Right renal pelvis (tissue), 4 donors: Measurements from ENCODE around the gene ATF2. TPM values are rescaled to one million over a fixed set of nuclear protein-coding genes. Genes with fewer than 3 reads are reported as not detected.
A peak's percentile ranks its signal among the peaks of the same experiment; 100 is the strongest.

Experiments used
- DNase-seq, 4 donors: peaks; one replicate each; pipeline ENCODE4 v3.0.0-alpha.2; 2013; ENCODE audit warnings: low read depth in 4 of 4, low spot score in 3 of 4, missing footprints in 1 of 4
- polyA plus RNA-seq, 4 donors: library from polyadenylated mRNA; unstranded; fragments of 120-200 nt; gene quantifications; one replicate each; pipeline ENCODE4 v1.2.1, GENCODE V29; 2013; ENCODE audit not compliant: insufficient read length in 4 of 4

Gene ATF2, protein sequence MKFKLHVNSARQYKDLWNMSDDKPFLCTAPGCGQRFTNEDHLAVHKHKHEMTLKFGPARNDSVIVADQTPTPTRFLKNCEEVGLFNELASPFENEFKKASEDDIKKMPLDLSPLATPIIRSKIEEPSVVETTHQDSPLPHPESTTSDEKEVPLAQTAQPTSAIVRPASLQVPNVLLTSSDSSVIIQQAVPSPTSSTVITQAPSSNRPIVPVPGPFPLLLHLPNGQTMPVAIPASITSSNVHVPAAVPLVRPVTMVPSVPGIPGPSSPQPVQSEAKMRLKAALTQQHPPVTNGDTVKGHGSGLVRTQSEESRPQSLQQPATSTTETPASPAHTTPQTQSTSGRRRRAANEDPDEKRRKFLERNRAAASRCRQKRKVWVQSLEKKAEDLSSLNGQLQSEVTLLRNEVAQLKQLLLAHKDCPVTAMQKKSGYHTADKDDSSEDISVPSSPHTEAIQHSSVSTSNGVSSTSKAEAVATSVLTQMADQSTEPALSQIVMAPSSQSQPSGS
- polyA plus RNA-seq: 10 to 100 TPM; 54.6 to 71.0 (median 67.4) TPM

- peak; percentile 92 to 99 (median 99) for DNase-seq
These were observed at the start of gene ATF2 for GRCh38 chr2:175167792-175168563. Gene ATF2, minus strand, starts transcription at chr2:175168203. Its CDS starts 31,760 bp downstream, at chr2:175136443.

GRCh38 chr2:175207741-175208438 is 39.9 kb upstream of the ATF2 start:
- no peak for DNase-seq

DNA sequence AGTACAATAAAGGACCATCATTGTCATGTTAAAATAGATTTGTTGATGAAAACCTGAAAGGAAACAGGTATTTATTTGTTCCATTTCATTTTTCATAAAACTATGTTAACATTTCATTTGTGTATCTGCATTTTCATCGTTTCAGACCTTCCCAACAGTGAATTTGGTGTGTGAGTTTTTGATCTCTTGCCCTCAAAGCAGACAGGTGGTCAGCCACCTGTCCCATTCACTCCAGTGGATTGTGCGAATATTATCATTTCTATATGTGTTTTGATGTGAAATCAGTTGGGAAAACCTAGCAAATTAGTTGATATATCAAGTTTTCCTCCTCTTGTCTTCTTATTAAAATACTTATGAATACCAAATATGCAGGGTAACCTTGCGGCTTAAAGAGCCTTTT is 38.9 kb upstream of the ATF2 start:
- DNase-seq: no peak

DNA sequence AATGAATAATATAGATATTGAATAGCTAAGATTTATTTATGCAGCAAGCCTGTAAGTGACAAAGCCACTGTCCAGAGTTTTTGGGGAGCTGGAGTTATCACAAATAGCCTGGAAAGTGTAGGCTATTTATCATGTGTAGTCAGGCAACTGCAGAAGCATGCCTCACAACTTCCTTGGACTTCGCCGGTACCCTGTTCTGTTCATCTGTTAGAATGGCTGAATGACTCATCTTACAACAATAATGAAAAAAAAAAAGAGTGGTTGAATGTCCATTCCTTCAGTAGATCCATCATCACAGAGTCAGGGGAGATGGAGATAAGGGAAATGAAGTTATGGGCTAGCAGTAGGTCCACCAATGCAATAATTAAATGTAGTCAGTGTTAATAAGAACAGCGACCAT is 37.5 kb upstream of the ATF2 start:
- no peak for DNase-seq

DNA sequence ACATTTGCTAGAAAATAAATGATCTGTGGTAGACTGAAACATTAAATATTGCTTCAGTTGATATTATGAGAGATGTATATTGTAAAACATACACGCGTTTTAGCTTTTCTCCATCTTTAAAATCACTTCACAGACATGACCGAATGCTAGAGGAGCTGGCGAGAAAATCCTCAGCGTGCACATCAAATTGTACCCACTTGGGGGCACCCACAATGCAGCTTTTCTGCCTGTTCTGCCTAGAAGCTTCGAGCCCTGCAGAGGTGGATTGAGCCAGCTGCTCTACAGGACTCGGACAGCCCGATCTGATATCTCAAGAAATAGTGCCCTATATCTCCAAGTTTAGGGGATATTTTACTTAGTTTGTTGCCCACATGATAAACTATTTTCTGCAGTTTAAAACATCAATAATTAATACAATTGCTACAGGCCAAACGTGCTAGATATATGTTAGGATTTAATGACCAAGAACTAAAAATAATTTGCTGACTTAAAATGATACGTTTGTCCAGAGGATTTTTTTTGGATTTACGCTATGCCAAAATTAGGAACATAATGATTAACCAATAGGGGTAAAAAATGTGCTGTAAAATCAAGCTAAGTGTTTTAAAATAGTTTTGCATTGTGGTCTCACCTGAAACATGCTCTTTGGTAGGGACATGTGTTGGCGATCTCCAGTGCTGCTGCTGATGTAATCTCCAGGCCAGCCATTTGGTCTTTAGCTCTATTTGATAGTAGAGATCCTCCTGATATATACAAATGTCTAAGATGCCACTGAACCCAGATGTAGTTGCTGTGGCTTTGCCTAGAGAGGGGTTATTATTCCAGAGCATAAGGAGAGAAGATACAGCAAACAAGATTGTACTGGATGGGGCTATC is 35.9 kb upstream of the ATF2 start:
- DNase-seq: peak in 3 of 4 donors; percentile 31 to 40 (median 35)

DNA sequence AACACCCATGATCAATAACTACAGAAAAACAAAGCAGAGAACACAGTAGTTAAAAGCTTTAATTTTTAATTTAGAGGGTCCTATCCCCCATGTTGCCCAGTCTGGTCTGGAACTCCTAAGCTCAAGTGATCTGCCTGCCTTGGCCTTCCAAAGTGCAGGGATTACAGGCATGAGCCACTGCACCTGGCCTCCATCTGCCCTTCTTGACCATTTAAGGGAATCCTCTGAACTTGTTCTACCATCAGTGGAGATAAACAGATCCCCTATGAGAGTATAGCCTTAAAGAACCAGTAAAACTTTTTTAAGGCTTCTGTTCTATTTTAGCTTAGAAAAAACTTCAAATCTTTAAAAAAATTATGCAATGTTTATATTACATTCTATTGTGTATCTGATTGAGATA is 27.0 kb upstream of the ATF2 start:
- no peak for DNase-seq

DNA sequence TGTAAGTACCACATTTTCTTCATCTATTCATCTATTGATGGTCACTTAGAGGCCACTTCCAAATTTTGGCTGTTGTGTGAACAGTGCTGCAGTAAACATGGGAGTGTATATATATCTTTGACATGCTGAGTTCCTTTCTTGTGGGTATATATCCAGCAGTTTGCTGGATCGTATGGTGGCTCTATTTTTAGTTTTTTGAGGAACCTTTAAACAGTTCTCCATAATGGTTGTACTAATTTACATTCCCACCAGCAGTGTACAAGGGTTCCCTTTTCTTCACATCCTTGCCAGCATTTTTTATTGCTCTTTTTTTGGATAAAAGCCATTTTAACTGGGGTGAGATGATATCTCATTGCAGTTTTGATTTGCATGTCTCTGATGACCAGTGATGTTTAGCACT is 20.8 kb upstream of the ATF2 start:
- DNase-seq: no peak

DNA sequence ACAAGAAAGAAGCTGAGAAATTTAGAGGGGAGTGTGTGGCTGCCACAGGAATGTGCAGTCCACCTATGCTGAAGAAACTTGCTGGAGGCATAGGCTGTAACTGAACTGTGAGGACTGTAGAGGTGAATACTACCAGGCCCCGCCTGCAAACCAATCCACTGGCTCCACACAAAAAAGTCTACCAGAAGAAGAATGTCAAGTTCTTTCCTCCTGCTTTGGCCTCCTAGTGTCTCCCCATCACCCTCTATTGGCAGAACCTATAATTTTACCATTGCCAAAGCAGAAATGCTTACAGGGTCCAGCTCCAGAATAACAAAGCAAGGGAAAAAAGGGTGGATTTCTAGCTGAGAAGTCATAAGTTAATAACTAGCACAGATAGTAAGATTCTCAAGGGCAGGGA is 19.4 kb upstream of the ATF2 start:
- DNase-seq: no peak

DNA sequence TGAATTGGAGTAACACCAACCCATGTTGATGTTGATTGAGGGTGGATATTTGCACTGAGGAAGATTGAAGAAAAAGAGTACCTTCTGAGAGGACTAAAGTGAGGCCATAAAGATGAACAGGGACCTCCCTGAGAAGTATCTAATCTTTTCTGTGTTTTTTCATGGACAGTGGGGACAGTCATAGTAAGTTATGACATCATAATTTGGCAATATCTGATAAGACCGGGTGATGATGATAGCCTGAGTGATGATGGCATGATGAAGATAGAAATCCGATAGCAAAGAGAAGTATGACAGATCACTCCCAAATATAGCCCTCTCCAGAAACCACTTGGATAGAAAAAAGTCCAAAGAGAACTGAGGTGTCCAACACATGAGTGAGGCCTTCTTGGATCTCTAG is 15.7 kb upstream of the ATF2 start:
- DNase-seq: no peak

- no peak for DNase-seq
These were observed 13.9 kb upstream of the ATF2 start for GRCh38 chr2:175181877-175182308.

DNA sequence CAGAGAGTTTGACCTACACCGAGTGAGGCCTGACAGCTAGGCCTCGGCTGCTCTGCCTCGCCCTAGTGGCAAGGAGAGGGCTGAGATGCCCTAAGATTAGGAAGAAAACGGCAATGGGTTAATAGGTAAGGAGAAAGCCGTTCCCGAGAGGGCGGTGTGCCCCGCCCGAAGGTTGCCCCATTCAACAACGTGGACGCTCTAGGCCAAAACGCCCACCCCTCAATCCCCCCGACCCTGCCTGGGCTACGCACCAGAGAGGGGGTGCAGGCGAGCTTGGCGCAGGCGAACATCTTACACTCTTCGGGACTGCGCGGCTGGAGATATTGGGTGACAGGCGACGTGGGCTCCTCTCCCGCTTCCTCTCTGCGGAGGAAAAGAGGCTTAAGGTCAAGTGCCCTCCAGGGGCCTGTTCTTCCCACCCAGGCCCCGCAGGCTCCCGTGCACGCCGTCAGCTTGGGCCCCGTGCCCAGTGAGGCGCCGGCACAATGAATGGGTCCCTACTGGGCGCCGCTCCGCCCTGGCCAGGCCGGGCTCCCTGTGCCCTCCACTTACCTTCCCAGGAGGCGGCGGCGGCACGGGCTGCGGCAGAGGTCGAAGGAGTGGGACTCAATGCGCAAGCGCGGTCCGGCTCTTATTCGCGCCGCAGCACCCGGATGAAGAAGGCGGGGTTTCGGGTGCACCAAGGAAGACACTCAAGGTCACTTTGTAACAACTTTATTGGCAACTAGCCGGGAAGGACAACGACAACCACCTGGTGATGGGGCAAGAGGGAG is 13.3 kb upstream of the ATF2 start, which contains the start of gene ATP5MC3:
Gene ATP5MC3, minus strand, starts transcription at position 607 of the 773 bp plus-strand sequence. Its CDS starts 317 bp downstream, at position 290.
- DNase-seq: peak; percentile 85 to 88 (median 88)

DNA sequence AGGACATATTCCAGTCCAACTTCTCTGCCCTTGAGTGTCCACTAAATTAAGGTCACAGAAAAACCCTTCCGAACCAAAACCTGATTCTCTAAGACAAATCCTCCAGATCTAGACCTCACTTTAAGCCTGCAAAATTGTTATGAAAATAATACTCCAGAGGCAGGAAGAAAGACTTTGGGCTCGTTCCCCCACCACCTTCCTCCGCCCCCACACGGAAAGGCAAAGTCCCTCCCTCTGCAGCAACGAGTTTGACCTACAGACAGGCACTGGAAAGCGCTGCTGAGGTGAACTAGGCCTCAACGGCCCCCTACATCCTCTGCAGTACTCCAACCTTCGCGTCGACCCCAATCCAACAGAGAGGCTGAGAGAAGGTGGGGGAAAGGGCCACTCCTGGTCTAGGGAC is 12.7 kb upstream of the ATF2 start:
- peak; percentile 22 to 49 (median 36) for DNase-seq

DNA sequence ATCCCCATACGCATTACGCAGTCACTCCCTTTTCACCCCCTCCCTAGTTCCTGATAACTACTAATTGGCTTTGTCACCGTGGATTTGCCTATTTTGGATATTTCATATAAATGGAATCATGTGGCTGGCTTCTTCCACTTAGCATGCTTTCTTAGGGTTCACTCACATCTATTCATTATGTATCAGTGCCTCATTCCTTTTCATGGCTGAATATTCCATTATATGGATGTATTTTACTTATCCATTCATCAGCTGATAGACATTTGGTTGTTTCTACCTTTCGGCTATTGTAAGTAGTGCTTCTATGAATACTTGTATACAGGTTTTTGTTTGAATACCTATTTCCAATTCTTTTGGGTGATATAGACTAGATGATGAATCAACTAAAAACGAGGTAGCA is 8.6 kb upstream of the ATF2 start:
- no peak for DNase-seq

DNA sequence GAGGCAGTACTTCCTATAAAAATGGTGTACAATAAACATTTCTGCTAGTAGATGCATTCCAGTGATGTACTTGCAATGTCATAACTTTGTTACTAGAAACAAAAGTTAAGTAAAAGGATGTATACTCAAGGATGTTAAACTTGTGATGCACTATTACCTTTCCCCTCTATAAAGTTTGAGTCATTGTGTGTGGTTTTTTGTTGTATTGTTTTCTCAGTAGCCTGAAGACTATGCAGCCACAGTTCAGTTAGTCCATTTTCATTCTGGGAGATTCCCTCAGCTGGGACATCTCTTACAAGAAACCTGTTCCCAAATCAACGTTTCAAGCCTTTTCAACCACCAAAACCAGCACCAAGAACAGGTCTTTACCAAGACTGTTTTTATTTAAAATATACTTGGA is 7.9 kb upstream of the ATF2 start:
- DNase-seq: no peak

- no peak for DNase-seq
These were observed 7.3 kb upstream of the ATF2 start for GRCh38 chr2:175175320-175175719.

GRCh38 chr2:175170659-175171304 is 2.8 kb upstream of the ATF2 start:
- no peak for DNase-seq

GRCh38 chr2:175169191-175169590 is 1.2 kb upstream of the ATF2 start:
- DNase-seq: no peak

DNA sequence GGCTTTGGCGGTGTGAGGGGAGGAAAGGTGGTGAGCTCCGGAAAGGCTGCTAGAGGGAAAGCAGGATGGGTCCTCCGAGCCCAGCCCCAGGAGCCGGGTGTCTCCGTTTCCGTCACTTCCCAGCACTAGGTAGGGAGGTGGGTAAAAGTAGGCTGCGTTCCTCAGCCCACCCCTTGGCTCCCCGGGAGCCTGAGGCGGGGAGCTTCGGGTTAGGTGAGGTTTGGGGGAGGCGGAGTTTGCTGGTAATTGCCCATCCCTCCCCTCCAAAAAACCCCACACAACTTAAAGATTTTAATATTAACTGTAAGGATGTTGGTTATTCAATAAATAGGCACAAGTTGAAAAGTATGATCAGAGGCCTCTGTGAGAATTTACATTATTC is 552 bp upstream of the ATF2 start:
- DNase-seq: no peak
